GM12891 (cell line): Measurements from ENCODE around the gene DNASE1L2.

ENCODE experiments used
- POLR2A ChIP-seq: IDR thresholded peaks from 2 replicates; pipeline ENCODE4 v1.6.1; 2011; ENCODE audit warnings: low read depth, low read length, control low read depth
- POLR2AphosphoS5 ChIP-seq: IDR thresholded peaks from 2 replicates; pipeline ENCODE4 v1.6.1; 2011; ENCODE audit warnings: low read depth, low read length, control low read depth

DNA sequence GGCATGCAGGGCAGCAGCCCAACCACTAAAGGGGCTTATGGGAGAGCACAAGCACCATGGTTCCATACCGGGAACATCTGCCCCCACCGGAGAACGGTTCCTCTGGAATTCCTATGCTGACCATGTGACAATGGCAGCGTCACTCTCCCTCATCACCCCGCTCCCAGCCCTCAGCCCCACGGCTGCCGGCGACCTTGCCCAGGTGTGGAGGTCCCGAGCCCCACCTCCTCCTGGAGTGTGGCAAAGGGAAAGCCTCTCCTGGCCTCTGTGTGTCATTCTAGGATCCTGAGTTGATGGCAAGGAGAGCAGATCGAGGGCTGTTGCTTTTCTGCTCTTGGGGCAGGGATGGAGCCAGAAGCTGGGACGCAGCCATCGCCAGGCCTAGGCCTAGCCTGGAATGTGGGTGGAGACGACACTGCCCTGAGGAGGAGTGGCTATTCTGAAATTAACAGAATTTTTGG is 49.5 kb downstream of the DNASE1L2 start:
- TF ChIP-seq POLR2A = no peak
- no peak for TF ChIP-seq POLR2AphosphoS5
